ENCODE data around the gene PRDX1.

The PRDX1 gene

DNA sequence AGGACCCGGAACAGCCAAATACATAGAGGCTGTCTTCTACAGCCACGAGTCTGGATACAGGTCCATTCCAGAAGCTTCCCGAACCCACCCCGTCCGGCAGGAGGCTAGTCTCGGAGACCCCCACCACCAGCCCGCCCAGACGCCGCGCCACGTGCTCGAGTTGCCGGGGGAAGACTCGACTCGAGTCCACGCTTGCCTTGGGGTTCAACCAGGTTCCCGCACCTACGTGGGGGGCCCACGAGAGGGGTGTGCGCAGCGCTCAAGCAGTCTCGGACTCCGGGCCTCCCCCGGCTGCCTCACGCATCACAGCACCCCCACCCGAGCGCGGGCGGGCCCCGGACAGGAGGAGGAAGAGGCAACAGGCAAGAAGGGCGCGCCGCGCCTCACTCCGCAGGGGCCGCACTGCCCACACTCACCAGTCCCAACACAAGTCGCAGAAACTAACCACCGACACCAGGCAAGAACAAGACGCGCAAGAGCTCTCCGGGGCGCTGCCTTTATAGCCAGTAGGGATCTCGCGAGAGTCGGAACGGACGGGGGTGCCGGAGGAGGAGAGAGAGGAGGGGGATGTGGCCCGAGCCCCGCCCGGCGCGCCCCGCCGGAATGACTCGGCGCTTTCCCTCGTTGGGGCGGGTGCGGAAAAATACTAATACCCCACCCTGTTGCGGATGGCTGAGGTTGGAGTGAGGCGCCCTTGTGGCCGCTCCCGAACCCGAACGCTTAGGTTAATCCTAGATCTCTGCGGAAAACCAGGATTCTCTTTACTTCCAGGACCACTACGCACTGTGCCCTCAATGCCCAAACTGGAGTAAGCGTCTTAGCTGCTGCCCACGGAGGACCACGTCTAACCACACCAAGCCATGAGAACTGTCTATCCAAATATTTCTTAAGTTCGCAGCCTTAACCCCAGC, at the start of gene PRDX1:
TSS of gene PRDX1 (minus strand) at position 472 of the 911 bp plus-strand sequence. CDS start 2,841 bp downstream, outside the sequence.
- peak; percentile 91 for DNase-seq

DNA sequence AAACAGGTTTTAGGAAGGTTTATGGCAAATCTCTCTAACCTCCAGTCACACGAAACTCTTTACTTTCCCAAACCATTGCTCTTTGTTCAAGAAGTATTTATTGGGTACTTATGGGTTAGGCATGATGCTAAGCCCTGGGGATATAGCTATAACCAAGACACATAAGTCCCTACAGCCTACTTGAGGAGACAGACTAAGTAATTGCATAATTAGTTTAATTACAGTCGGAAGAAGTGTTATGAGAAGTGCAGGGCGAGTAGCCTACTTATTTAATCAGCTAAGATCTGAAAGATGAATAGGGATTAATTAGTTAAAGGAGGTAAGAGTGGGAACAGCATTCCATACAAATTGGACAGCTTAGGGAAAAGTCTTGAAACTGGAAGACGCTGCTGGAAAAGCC, 48.9 kb upstream of the PRDX1 start:
- no peak for DNase-seq

DNA sequence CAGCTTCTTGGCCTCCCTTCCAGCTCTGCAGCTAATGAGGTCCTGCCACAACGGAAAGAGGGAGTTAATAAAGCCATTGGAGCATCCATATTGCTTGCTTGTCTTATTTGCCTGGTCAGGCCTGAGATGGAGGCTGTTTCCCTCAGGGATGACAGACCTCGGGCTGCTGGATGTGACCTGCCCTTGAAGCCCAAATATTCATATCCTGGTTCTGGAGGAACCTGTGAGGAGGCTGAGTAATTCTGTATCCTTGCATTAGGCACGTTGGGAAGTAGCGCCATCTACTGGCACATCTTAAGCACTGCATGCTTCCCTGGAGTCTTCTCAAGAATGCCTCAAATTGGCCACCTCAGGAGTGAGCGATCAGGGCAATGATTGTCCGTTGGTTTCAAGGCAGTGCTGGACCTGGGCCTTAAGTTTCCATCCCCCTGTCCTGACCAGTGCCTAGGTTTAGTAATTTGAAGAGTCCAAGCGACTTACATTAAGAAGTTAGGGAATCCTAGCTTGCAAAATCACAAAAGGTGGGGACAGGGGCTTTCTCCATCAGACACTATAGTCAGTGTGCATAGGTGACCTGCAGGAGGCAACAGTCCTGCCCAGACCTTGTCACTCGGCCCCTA, 48.4 kb upstream of the PRDX1 start:
- peak; percentile 67 for DNase-seq

DNA sequence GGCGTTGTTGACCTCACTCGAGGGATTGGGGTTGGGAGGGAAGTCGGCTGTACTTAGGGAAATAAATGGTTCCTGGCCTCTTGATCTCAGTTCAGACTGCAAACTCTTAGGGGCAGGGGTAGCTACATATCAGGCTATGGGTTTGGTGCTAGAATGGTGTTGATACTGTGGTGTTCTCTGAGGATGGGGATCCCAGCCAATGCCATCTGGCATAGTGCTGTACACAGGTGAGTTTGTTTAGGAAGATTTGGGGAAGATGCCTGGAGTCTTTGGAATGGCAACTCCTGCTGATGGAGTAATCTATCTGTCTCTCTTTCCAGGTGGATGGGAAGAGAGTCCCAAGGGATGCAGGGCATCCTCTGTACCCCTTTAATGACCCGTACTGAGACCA, 47.9 kb upstream of the PRDX1 start:
- DNase-seq = no peak

DNA sequence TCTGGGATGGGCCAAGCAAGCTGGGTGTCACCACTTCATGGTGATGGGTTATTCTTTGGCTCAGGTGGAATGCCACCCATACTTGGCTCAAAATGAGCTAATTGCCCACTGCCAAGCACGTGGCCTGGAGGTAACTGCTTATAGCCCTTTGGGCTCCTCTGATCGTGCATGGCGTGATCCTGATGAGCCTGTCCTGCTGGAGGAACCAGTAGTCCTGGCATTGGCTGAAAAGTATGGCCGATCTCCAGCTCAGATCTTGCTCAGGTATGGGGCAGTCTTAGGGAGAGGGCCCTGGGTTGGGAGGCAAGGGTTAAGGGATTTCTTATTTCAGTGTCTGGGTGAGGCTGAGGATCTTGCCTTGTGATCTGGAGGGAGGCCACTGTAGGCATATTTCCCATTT, 46.7 kb upstream of the PRDX1 start:
- DNase-seq = no peak

DNA sequence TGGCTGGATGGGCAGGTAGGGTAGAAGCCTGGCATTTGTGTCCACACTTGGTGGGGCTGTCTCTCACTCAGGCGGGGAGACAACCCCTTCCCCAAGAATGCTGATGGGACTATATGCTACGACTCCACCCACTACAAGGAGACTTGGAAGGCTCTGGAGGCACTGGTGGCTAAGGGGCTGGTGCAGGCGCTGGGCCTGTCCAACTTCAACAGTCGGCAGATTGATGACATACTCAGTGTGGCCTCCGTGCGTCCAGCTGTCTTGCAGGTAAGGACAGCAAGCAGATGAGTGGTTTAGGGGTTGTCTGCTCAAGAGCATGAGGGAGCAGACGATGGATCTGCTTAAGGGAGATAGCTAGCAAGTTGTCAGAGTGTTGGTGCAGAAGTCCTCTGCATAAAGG, 46.2 kb upstream of the PRDX1 start:
- DNase-seq = no peak

DNA sequence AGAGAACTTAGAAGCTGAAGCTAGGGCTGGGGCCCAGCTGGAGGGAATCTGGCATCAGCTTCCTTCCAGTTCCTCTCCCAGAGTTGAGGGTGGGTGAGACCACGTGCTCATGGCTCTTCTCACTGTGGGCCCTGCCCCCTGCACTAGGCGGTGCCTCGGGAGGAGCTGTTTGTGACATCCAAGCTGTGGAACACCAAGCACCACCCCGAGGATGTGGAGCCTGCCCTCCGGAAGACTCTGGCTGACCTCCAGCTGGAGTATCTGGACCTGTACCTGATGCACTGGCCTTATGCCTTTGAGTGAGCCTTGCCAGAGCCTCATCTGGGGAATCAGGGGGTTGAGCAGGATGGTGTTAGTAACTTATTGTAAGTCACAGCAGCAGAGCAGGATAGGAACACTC, 45.0 kb upstream of the PRDX1 start:
- DNase-seq = no peak

DNA sequence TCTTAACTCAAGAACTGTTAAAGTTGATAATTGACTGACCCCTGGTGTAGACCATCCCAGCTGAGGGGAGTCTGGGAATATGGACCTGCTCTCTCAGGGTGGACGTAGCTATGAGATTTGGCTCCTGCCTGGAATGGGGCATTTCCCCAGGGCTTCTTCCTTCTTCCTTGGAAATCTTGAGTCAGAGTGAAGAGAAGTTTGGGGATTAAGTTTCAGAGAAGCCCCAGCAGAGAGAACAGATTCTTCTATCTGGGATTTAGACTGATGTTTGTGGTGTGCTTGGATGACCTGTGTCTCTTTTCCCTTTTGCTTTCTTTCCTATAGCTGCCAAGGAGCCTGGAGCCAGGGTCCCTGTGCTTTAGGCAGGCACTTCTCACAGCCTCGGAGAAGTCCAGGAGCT, 42.2 kb upstream of the PRDX1 start:
- DNase-seq = no peak

DNA sequence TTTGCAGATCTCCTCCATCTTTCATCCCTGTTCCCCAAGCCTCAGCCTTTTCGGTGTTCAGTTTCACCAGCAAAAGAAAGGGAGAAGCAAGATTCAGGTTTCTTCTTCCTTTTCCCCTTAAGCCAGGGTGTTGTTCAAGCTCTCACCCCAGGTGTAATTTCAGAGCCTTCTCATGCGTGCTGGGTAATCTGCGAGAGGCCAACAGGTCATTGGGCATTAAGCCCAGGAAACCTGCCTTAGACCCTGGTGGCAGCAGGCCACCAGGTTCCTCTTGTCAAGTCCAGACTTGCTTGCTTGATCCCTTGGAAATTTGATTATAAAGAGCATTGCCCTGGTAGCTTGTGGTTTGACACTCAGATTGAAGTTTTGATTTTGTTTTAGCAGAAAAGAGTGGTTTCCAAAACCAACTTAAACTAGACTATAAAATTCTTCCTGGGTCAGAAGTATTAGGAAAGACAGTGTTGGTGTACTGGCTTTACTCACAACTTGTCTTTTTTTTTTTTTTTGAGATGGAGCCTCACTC, 35.8 kb upstream of the PRDX1 start:
- DNase-seq = no peak

DNA sequence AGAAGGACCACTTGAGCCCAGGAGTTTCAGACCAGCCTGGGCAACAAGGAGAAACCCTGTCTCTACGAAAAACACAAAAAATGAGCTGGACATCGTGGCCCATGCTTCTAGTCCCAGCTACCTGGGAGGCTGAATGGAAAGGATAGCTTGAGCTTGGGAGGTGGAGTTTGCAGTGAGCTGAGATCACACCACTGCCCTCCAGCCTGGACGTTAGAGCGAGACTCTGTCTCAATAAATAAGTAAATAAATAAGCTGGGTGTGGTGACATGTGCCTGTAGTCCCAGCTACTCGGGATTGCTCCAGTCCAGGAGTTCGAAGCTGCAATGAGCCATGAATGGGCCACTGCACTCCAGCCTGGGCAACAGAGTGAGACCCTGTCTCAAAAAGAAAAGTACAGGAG, 32.5 kb upstream of the PRDX1 start:
- DNase-seq = no peak

DNA sequence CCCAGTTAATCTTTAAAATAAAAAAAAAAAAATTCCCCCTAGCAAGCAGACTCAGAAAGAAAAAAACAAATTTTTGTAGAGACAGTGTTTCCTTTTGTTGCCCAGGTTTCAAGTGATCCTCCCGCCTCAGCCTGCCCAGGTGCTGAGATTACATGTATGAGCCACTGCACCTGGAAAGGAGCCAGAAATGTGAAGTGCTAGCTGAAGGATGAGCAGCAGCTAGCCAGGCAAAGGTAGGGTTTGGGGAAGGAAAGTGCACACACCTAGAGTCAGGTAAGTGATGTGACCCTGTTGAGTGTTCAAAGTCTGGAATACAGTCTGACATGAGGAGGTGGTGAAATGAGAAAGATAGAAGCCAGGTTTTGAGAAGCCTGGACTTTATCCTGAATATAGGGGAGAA, 30.6 kb upstream of the PRDX1 start:
- DNase-seq = no peak

DNA sequence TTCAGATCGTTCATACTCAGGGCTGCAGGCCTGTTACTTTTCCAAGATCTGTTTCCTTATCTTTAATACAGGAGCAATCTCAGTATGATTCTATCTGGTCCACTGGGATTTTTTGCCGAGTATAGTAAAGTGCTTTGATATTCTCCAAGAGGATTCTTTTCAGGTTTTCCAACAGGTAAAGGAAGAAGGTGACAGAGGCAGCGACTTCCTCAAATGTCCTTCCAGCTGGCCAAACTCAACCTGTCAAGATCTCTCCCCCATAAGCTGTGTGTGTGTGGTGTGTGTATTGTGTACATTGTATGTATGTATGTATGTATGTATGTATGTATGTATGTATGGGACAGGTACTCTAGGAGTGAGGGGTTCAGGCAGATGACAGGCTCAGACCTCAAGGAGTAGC, 30.0 kb upstream of the PRDX1 start:
- no peak for DNase-seq

DNA sequence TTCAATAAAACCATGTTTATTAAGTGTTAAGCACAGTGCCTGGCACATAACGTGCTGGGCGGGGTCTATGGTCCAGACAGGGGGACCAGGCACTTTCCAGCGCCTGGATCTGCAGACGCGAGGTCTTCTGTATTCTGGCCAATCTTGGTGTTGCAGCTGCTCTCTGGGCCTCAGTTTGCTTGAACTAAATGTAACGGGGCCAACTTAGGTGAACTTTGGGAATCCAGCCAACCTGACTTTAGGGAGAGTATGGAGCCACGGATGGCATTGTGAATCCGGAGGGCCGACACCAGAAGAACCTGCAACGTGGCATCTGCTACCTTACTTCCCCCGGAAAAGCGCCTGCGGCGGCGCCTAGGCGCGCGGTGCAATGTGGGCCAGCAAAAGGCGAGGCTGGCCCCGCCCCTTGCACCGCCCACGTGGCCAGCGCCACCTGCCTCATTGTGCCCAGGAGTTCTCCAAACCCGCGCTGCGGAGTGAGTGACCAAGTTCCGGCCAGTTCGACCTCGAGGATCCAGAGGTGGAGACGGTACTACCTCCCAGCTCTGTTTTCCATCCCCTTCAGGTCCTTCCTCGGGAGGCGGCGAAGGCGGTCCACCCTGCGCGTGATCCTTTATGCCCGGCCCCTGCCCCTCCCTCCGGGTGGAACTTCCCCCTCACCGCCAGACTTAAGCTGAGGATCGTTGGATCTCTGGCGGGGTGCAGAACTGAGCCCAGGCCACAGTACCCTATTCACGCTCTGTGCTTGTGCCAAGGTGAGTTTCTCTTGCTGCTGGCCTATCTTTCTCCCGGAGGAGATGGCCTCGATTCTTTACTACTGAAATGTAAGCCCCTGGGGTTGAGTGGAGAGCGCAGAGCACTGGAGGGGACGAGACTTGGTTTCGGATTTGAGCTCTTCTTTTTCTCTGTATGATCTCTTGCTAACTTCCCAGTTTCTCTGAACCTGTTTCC, 29.0 kb upstream of the PRDX1 start, which contains the start of gene AKR1A1:
TSS of gene AKR1A1 (plus strand) at position 426 of the 951 bp plus-strand sequence. CDS start 10,969 bp downstream, outside the sequence.
- DNase-seq = peak; percentile 92

DNA sequence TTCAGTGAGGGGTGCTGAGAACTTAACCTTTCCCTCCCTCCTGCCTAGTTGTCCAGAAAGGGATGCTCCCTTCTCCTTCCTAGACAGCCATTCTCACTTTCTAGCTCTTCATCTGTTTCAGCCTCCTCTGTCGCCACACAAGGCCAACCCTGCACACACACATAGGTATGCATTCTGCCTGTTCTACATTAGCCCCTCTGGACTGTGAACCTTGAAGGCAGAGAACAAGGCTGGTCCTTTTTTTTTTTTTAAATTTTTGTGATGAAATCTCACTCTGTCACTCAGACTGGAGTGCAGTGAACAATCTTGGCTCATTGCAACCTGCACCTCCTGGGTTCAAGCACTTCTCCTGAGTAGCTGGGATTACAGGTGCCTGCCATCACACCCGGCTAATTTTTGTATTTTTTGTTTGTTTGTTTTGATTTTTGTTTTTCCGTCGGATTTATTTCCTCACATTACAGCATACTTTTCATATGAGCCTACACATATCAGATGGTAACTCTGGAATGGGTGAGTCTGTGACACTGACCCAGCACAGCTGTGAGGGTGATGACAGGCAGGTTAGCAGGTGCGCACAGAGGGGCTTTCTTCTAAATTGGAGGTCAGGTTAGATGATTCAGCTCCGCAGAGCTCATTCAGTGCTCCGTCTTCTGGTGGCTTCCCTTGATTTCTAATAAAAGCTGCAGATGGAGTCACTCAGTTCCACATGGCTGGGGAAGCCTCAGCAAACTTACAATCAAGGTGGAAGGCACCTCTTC, 24.0 kb upstream of the PRDX1 start:
- no peak for DNase-seq

DNA sequence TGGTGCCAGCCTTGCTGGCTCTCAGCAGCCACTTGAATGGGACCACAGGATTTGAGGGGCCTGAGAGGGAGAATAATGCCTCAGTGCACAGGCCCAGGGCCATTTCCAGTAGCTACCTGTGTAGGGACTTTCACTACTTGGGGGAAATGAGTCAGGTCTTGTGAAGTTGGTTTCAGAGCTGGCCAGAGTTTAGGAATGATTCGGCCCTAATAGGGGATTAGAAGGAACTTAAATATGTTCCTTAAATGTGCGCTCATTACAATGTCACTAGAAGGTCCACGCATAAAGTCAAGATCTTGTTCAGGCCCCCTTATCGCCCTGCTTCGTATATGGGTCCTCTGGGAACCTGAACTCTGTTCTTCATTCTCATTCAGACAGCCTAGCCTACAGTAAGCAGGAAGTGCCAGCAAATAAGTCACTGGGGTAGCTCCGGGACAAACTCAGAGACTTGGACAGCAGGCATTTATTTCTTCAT, 23.4 kb upstream of the PRDX1 start:
- no peak for DNase-seq

DNA sequence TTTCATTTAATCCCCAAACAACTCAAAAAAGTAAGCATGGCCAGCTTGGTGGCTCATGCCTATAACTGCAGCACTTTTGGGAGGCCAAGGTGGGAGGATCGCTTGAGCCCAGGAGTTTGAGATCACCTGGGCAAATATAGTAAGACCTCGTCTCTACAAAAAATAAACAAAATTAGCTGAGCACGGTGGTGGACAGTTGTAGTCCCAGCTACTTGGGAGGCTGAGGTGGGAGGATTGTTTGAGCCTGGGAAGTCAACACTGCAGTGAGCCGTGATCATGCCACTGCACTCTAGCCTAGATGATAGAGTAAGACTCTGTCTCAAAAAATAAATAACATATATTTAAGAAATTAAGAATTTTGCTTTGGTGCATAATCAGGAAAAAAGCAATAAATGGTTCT, 22.8 kb upstream of the PRDX1 start:
- no peak for DNase-seq

DNA sequence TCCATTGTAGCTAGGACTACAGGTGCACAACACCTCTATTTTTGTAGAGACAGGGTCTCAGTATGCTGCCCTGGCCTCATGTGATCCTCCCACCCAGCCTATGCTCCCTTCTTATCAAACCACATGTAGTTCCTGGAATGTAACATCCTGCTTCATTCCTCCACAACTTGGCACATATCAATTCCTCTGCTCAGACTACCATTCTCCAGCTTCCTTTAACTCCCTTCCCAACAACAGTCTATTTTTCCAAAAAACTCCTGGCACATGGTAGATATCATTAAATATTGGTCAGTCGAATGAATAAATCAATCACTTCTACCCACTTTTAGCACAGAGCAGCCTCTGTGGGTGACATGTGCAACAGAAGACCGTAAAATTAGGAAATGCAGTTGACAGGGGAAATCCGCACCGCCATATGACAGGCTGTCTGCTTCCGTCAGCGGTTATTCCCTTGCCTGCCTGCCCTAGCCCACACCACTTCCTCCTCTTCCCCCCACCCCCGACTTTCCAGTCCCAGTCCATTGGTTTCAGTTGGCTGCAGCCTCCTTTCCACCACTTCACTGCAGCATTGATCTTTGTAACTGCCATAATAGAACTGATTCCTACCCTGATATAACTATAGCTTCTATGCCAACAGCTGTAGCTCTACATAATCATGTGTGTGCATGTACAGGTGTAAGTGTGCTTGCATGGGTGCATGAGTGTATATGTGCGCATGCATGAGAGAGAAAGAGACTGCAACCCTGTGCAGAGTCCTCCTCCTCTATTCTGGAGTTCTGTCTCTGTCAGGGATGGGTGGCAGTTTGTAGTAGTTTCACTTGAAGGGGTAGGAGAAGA, 22.1 kb upstream of the PRDX1 start:
- DNase-seq = no peak

DNA sequence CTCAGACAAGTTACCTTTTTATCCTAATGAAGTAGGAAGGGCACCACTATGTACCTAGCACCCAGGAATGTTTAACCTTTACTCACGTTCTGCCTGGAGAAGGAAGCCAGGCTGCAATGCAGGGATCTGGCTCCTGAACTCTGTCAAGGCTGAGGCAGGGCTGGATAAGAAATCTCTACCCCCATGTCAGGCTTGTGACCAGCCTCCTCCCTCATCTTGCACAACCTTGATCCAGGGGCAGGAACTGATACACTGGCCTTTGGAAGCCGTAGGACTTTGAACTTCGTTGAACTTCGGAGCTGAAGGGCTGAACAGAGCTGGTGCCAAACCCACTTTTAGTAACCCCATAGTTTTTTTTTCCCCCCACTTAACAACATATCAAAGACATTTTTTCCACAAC, 20.9 kb upstream of the PRDX1 start:
- no peak for DNase-seq

DNA sequence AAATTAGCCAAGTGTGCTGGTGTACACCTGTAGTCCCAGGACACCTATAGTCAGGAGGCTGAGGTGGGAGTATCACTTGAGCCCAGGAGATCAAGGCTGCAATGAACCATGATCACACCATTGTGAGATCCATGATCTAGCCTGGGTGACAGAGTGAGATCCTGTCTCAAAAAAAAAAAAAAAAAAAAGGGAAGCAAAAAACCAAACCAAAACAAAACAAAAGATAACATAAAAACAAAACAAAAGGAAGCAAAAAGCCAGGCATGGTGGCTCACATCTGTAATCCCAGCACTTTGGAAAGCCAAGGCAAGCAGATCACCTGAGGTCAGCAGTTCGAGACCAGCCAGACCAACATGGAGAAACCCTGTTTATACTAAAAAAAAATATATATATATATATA, 19.5 kb upstream of the PRDX1 start:
- no peak for DNase-seq

DNA sequence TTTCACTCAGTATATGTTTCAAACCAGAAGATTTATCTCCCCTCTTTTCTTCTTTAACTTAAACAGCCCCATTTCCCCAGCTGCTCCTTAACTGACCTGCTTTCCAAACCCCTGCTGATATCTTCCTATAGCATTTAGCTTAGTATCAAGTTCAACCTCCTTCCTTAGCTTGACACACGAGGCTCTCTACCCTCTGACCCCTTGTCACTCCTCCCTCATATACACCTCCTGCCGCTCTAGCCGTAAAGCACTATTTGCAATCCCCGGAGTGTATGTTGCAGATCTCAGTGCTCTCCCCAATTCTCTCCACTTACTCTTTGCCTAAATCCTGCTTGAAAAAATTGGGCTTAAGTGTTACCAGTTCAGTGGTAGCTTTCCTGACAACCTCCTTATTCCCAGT, 15.2 kb upstream of the PRDX1 start:
- DNase-seq = no peak

All from NCI-H1694 treated with DMSO at 0.1 percent for 48 hours (cell line).